Body of pancreas (tissue), 4 donors: ENCODE measurements around the gene GRK4. TPM values are rescaled to one million over a fixed set of nuclear protein-coding genes. Genes with fewer than 3 reads are reported as not detected.

Experiments used
- ATAC-seq: fragments of 150-250 bp; one replicate; pipeline ENCODE4 v1.9.1; 2016
- DNase-seq, 4 donors: peaks; one replicate each; pipeline ENCODE4 v3.0.0-alpha.2; 2019
- H3K27ac ChIP-seq, 4 donors: fragments of 200-600 bp; sonication (generic); 1 replicate in 3 of 4; 2 replicates in 1 of 4; pipeline versions ENCODE4 v1.5.1 to v1.6.1; 2016 to 2019; ENCODE audit warnings: mild to moderate bottlenecking in 1 of 4, mixed read lengths in 1 of 4, moderate library complexity in 1 of 4
- H3K27me3 ChIP-seq, 2 donors: fragments of 200-600 bp; sonication (generic); one replicate each; pipeline ENCODE4 v1.6.0; 2016; ENCODE audit warnings: mild to moderate bottlenecking in 1 of 2
- H3K36me3 ChIP-seq, 2 donors: fragments of 200-600 bp; sonication (generic); replicated peaks in 1 of 2; 2 replicates each; pipeline ENCODE4 v1.5.1; 2016; ENCODE audit warnings: low read depth in 2 of 2; ENCODE audit not compliant: insufficient read depth in 1 of 2
- H3K4me1 ChIP-seq: fragments of 200-600 bp; sonication (generic); one replicate; pipeline ENCODE4 v1.6.0; 2016
- H3K4me3 ChIP-seq, 2 donors: fragments of 200-600 bp; sonication (generic); 1 replicate in 1 of 2; 2 replicates in 1 of 2; pipeline ENCODE4 v1.5.1; 2016 to 2019
- H3K9me3 ChIP-seq, 3 donors: fragments of 200-600 bp; sonication (generic); 1 replicate in 2 of 3; 2 replicates in 1 of 3; pipeline ENCODE4 v1.5.1; 2016
- POLR2A ChIP-seq, 3 donors: fragments of 450-650 bp; IDR thresholded peaks; one replicate each; pipeline ENCODE4 v1.6.1; 2016; ENCODE audit warnings: antibody characterized with exemption in 3 of 3, mild to moderate bottlenecking in 2 of 3
- WGBS, 2 donors: methylation state at CpG; one replicate each; pipeline ENCODE4 v1.1.5; 2017; 5-methylcytosine and 5-hydroxymethylcytosine counted together
- intact Hi-C: fragments of 100-400 bp; cut with DNase I; formaldehyde crosslinking; loops from one replicate; pipeline ENCODE4 v1.15.1; 2023
- total RNA-seq, 2 donors: library from RNA; depleted of rRNA; stranded (reverse); fragments of >200 nt; gene quantifications; one replicate each; pipeline ENCODE4 v1.1.0, GENCODE V29; 2016
- TF ChIP-seq, protein P1 (sequence below), 7 experiments: fragments of 450-650 bp in 4 of 7; fragments of 200-600 bp in 3 of 7; sonication (generic) in 3 of 7; IDR thresholded peaks; one replicate each; pipeline ENCODE4 v1.5.1; 2016 to 2019; ENCODE audit warnings: antibody characterized with exemption in 7 of 7

Gene GRK4
- total RNA-seq, 2 donors from 2014 or later, result 6.5 to 14.5 TPM

DNA sequence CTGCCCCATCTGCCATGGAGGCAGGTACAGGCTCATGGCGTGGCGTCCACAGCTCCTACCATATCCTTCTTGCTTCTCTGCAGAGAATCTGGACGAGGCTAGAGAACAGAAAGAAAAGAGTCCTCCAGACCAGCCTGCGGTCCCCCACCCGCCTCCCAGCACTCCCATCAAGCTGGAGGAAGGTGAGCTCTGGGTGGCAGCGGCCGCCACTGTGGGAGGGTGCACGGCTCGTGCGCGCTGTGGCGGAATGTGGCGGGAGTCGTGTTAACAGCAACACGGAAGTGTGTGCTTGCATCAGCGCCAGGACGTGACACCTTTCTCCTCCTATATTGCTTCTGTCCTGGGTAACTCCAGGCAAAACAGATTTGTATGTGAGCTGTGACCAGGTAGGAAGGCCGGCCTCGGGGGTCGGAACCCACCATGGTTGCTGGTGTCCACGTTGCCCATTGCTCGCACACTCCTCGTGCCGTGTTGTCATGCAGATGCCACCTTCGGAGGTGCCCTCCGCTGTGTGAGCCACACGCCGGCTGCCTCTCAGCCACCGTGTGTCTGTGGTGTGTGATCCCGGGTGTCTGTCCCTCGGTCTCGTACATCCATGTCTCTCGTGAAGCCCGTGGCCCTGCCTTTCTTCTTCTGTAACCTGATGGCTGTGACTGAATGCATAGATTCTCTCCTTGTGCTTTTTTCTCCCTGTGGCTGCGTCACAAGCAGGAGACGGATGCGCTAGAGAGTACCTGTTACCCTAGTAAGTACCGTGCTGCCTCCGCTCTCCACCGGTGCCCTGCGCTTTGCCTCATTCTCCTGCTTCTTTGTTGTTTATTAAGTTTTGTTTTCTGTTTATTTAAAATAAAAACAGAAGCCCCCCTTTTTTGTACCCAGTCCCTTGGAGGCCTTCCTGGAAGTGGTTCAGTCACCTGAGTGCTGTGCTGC, 37.2 kb upstream of the GRK4 start:
- intact Hi-C loops, result no loop called here
- ATAC-seq (no peak), DNase-seq (peak in 1 of 4 donors; percentile 10)
- no peaks in the 10 kb centered on the region for H3K9me3 ChIP-seq
- TF ChIP-seq POLR2A (IDR thresholded peaks at IDR 0.05), result no peak
- TF ChIP-seq, protein P1, sequence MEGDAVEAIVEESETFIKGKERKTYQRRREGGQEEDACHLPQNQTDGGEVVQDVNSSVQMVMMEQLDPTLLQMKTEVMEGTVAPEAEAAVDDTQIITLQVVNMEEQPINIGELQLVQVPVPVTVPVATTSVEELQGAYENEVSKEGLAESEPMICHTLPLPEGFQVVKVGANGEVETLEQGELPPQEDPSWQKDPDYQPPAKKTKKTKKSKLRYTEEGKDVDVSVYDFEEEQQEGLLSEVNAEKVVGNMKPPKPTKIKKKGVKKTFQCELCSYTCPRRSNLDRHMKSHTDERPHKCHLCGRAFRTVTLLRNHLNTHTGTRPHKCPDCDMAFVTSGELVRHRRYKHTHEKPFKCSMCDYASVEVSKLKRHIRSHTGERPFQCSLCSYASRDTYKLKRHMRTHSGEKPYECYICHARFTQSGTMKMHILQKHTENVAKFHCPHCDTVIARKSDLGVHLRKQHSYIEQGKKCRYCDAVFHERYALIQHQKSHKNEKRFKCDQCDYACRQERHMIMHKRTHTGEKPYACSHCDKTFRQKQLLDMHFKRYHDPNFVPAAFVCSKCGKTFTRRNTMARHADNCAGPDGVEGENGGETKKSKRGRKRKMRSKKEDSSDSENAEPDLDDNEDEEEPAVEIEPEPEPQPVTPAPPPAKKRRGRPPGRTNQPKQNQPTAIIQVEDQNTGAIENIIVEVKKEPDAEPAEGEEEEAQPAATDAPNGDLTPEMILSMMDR (IDR thresholded peaks at IDR 0.05), result no peak
- H3K36me3 ChIP-seq, result peaks cover 0 to 10% of the 10 kb centered on the region in 2 donors
- peaks cover 21% of the 10 kb centered on the region for H3K4me1 ChIP-seq
- H3K27ac ChIP-seq, result no peak overlapping the region
- WGBS, 2 donors, result 93 to 94% methylated on average over 34 to 41 of the region's 41 CpGs
- H3K27me3 ChIP-seq, result no peaks in the 10 kb centered on the region
- H3K4me3 ChIP-seq, result no peak overlapping the region

DNA sequence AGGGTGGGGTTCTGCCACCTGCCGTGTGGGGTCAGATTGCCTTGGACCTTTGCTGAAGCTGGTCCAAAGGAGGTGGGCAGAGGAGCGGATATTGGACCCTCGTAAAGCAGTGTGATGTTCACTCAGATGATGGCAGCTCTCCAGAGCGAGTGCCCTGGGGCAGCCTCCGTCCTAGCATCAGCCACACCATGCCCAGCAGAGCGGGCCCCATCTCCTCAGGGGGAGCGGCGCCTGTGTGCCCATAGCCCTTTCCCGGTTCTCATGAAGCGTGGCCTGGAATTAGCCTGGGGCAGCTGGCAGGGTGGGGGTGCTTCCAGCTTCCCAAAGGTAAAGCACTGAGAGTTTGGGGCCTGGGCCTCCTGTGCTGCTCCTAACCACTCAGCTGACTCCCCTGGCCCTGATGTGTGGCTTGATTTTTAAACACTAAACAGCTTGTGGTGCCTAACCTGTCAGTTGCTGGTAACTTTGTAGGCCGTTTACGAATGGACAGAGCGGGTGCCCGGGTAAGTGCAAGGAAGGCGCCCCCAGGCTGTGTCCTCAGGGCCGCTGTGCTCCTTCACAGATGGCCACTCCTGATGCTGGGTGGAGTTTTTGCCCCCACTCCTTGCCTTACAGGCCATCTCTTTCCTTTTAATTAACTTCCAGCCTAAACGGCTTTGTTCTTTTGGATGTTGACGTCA, 36.2 kb upstream of the GRK4 start:
- Histone ChIP-seq H3K27me3 (no peaks in the 10 kb centered on the region), H3K36me3 (peaks cover 0 to 10% of the 10 kb centered on the region in 2 donors), H3K9me3 (no peaks in the 10 kb centered on the region), H3K4me3 (no peak overlapping the region), H3K27ac (no peak overlapping the region), H3K4me1 (peaks cover 26% of the 10 kb centered on the region)
- TF ChIP-seq, protein P1 (IDR thresholded peaks at IDR 0.05), result no peak
- TF ChIP-seq POLR2A (IDR thresholded peaks at IDR 0.05), result no peak
- intact Hi-C loops, result no loop called here
- peak in 2 of 4 donors; percentile 8 to 10 for DNase-seq
- WGBS, 2 donors, result 93 to 96% methylated on average over 18 of the region's 18 CpGs
- ATAC-seq, result no peak

DNA sequence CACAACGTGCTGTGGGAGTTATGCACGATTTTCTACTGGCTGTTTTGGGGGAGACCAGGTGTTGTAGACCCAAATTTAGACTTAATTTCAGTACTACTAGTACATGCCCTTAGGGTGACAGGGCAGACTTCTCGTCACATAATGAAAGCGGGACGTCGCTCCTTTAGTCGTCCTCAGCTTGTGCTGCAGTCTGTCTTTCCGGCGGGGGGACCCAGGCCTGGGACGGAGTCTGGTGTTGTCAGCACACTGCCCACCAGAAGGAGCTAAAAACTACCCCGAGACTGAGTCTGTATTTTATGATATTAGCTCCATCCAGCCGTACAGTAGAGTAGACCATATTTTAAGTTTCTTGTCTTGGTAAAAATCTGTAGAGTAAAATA, 35.7 kb upstream of the GRK4 start:
- ATAC-seq, result no peak
- intact Hi-C loops, result no loop called here
- H3K4me1 ChIP-seq, result peaks cover 31% of the 10 kb centered on the region
- DNase-seq, result peak in 2 of 4 donors; percentile 8 to 11
- no peak for TF ChIP-seq POLR2A (IDR thresholded peaks at IDR 0.05)
- TF ChIP-seq, protein P1 (IDR thresholded peaks at IDR 0.05), result no peak
- H3K4me3 ChIP-seq, result no peak overlapping the region
- H3K36me3 ChIP-seq, result peaks cover 0 to 10% of the 10 kb centered on the region in 2 donors
- no peaks in the 10 kb centered on the region for H3K9me3 ChIP-seq
- WGBS, 2 donors, result 90 to 91% methylated on average over 12 of the region's 12 CpGs
- no peaks in the 10 kb centered on the region for H3K27me3 ChIP-seq
- H3K27ac ChIP-seq, result no peak overlapping the region

DNA sequence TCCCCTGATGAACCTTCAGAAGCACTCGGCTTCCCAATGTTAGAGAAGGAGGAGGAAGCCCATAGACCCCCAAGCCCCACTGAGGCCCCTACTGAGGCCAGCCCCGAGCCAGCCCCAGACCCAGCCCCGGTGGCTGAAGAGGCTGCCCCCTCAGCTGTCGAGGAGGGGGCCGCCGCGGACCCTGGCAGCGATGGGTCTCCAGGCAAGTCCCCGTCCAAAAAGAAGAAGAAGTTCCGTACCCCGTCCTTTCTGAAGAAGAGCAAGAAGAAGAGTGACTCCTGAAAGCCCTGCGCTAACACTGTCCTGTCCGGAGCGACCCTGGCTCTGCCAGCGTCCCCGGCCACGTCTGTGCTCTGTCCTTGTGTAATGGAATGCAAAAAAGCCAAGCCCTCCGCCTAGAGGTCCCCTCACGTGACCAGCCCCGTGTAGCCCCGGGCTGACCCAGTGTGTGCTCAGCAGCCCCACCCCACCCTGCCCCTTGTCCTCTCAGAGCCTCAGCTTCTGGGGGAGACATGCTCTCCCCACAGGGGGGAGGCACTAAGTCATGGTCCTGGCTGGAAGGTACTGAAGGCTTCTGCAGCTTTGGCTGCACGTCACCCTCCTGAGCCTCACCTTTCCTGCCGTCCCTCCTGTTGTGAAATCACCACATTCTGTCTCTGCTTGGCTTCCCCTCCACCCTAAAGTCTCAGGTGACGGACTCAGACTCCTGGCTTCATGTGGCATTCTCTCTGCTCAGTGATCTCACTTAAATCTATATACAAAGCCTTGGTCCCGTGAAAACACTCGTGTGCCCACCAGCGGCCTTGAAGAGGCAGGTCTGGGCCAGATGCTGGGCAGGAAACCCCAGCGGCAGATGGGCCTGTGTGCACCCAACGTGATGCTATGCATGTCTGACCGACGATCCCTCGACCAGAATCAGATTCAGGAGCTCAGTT, 34.9 kb upstream of the GRK4 start:
- Histone ChIP-seq H3K4me1 (peaks cover 39% of the 10 kb centered on the region), H3K9me3 (no peaks in the 10 kb centered on the region), H3K27ac (no peak overlapping the region), H3K36me3 (peaks cover 0 to 10% of the 10 kb centered on the region in 2 donors), H3K27me3 (no peaks in the 10 kb centered on the region), H3K4me3 (no peak overlapping the region)
- WGBS, 2 donors, result 88 to 93% methylated on average over 25 to 31 of the region's 32 CpGs
- TF ChIP-seq, protein P1 (IDR thresholded peaks at IDR 0.05), result no peak
- TF ChIP-seq POLR2A (IDR thresholded peaks at IDR 0.05), result no peak
- ATAC-seq, result no peak
- intact Hi-C loops, result no loop called here
- DNase-seq, result peak in 2 of 4 donors; percentile 8 to 10
